Measurements from ENCODE around the gene EPHA1.
A peak's percentile ranks its signal among the peaks of the same experiment; 100 is the strongest.
"Not testable (repeated sequence)": the region's sequence is repeated elsewhere in the genome, so short reads cannot be mapped to it uniquely, and the experiment has no call there.

The EPHA1 gene

DNA sequence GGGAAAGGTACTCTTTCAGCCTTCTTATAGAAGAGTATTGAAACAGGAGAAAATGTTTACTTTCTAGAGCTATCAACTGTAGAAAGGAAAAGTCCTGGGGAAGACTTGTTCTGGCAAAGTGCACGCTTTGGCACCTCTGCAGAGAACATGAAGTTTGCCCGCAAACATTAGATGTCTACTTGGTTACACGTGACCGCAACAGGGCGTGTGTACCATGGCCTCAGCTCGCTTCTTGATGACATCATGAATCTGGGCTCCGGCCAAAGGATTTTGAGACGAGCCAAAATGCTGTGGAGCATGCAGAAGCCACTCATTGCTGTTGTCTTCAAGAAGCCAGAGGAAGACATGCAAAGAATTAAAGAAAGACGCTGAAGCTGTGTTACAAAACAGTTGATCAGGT, 26.0 kb upstream of the EPHA1 start:
- intact Hi-C loops (cut with DNase I) = no loop called here
- no peak for DNase-seq

DNA sequence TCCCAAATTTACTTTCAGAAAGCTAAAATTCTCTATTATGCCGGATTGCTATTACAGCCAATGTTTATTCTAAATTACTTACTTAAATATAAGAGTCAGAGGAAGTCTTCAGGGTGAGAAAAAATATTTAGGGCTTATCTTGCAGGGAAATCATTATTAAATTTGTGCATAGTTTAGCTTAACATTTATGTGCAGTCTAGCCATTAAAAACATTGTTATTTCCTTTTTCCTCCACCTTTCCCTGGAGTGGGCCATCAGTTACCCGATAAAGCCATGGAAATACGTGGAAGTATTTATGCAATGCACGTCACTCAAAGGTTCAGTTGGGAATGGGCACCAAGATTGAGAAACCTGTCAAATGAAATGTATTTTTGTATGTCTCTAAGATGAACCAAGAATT, 25.1 kb upstream of the EPHA1 start:
- DNase-seq = no peak
- intact Hi-C loops (cut with DNase I) = no loop called here

DNA sequence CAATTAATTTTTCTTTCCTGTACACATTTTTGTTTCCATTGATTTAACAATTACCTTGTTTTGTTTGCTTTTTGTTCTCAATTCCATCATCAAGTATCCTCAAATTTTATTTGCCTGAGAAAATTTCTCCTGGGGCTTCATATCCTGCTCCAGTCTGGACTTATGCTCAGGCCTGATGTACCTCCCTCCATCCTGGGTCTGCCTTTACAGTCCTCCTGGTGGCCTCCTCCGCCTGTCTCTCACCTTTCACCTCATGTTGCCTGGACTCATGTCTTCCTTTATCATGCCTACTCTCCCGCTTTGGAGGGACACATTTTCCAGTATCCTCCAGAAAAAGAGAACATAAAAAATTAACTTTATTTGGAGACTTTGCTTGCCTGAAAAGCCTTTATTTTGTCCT, 22.5 kb upstream of the EPHA1 start:
- intact Hi-C loops (cut with DNase I) = no loop called here
- no peak for DNase-seq

- intact Hi-C loops (cut with DNase I) = no loop called here
- no peak for DNase-seq
Measured at GRCh38 chr7:143429770-143430698, 21.4 kb upstream of the EPHA1 start.

DNA sequence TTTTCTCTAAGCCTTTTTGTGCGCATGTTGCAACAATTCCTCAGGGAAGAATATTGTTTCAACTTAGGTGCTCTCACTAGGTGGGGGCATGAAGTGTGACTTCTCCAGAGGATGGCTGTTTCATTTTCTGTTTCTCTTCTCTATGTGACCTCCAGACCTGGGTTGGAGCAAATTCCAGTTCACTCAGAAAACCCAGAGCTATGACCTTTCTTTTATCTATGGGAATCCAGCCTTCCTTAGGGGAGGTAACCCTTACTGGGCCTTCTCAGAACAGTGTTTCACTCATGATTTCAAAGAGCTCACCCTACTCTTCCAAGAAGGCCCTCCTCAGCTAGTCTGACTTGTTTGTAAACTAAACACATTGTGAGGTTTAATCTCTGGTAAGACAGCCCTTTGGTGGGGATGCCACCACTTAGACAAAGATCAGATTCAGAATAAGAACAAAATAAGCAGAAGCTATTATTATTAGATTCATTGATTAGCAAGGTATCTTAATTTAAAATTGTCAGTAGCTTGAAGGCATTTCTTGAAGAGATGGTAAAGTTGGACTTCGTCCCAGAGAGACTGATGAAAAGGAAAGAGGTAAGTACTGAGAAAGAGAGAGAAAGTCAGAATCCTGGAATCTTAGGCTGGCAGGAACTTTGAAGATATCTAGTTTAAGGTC, 18.0 kb upstream of the EPHA1 start:
- intact Hi-C loops (cut with DNase I) = no loop called here
- no peak for DNase-seq

GRCh38 chr7:143424476-143424875, 15.8 kb upstream of the EPHA1 start:
- intact Hi-C loops (cut with DNase I); DNase-seq: not testable (repeated sequence)

- no peak for DNase-seq
- intact Hi-C loops (cut with DNase I) = no loop called here
Measured at GRCh38 chr7:143422033-143422432, 13.4 kb upstream of the EPHA1 start.

- intact Hi-C loops (cut with DNase I); DNase-seq: not testable (repeated sequence)
Measured at GRCh38 chr7:143420624-143421023, 12.0 kb upstream of the EPHA1 start.

DNA sequence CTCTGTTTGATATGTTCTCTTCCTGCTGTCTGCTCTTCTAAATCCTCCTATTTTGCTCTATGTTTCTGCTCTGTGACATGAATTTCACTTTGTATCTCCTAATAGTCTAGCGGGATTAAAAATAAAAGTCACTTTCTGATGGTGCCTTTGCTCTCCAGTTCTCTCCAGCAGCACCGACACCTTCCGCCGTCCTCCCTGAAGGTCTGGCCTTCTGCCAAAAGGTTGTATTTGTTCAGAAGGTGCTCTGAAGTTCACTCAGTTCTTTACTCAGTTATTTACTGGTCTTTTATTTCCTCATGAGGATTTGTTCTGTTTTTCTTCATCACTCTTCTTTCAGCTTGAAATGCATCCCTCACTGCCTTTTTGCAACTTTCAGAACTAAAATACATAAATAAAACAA, 11.2 kb upstream of the EPHA1 start:
- intact Hi-C loops (cut with DNase I) = loop anchor here (10.0 kb wide), 1 partner anchor 95 kb away; no protein-coding TSS in a partner anchor
- no peak for DNase-seq

DNA sequence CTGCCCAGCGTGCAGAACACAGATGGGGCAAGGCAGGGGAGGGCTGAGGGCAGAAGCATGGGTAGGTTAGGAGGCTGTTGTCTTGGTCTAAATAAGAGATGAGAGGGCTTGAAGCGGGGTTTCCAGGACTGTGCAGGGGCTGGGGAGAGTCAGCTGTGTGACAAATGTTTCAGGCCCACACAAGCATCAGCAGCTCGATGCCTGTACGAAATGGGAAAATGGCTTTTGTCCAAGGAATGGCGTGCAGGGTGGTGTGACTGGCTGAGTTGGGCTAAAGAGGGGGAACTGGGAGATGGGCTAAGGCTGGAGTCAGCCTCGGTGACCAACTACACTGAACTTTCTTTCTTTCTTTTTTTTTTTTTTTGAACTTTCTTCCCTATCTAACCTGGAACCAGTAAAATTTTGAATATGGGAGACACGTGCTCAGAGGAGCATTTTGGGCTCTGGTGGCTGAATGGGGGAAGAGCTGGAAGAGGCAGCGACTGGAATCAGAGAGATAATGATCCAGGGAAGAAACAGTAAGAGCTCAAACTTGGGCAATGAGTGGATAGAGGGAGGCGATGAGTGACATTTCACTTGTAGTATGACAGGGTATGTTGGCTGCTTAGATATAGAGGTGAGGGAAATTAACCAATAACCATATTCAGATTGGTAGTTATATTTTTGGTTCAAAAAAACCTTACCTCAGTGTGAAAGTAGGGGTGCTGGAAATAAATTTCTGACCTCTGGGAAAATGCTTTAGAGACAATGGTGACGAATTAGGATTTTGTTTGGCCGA, 10.2 kb upstream of the EPHA1 start:
- no peak for DNase-seq
- intact Hi-C loops (cut with DNase I) = loop anchor here (10.0 kb wide), 1 partner anchor 94 kb away; no protein-coding TSS in a partner anchor

GRCh38 chr7:143417734-143418383, 9.2 kb upstream of the EPHA1 start:
- intact Hi-C loops (cut with DNase I) = loop anchor here (10.0 kb wide), 1 partner anchor 93 kb away; no protein-coding TSS in a partner anchor
- DNase-seq = no peak

DNA sequence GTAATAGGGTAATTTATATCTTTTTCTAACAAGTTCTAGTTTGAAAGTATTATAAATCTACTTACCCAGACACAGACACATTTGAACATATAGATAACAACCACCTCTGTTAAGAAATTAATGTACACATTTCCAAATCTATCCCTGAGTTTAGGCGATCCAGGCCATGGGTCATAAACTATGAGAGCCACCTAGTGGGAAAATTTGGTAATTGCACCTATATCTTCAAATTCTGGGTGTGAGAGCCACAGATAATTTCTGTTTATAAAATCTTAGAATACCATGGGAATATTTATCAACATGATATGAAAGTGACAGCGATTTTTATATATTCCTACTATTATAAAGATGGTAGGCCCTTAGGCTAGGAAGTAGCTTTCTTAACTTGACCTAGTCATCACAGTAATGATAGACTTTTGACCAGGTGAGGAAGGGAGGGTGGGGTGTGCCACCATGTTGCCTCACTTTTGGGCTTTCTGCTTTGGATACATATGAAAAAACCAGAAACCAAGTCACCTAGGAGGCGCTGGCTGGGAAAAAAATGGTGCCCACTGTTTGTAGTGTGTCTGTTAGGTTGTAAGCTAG, 8.0 kb upstream of the EPHA1 start:
- peak in 6 of 42 donors; percentile 21 to 51 (median 34) for DNase-seq
- intact Hi-C loops (cut with DNase I) = loop anchor here (10.0 kb wide), 1 partner anchor 92 kb away; no protein-coding TSS in a partner anchor

DNA sequence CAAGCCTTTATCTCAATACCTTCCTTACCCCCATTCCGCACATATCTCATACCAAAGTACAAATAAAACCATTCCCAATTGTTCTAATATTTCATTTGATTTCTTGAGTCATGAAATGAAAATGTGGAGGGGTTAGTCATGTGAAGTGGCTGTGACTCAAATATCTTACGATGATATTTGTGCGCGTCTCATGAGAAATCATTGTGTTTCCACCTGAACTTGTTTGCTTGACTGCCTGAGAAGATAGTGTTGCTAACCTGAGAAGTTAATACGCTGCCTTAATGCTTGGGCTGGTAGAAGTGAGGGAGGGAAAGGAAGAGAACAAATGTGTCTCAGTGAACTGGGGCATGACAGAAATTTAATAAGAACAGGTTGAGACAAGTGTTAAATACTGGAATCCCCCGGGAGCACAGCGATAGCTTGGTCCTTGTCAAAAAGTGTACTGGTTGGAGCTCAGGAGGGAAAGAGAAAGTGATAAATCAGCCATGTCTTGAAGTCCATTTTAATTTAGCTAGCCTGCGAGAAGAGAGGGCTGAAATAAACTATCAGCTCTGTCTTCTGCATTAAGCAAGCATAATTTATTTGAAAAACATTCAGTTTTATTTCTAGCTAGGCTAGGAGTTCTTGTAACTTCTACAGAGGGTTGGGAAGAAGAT, 7.2 kb upstream of the EPHA1 start:
- DNase-seq = no peak
- intact Hi-C loops (cut with DNase I) = loop anchor here (10.0 kb wide), 1 partner anchor 91 kb away; no protein-coding TSS in a partner anchor

- DNase-seq = not testable (repeated sequence)
- intact Hi-C loops (cut with DNase I) = loop anchor here (10.0 kb wide), 1 partner anchor 90 kb away; no protein-coding TSS in a partner anchor
Measured at GRCh38 chr7:143415209-143415608, 6.6 kb upstream of the EPHA1 start.

DNA sequence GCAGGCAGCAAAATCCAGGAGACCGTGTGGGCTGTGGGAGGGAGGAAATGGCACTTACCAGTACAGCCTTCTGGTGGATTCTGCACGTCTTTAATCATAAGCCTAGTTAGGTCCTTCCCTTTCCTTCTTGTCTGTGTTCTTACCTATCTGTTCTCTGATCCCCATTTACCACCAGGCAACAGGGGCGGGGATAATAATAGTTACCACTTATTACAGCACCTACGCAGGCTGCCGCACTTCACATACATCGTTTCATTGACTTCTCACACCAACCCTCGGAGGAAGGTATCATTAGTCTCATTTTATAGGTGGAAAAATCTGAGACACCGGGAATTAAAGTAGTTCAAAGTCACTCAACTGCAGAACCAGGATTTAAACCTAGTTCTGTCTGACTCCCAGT, 4.5 kb upstream of the EPHA1 start:
- intact Hi-C loops (cut with DNase I) = loop anchor here (10.0 kb wide), 1 partner anchor 88 kb away; no protein-coding TSS in a partner anchor
- peak in 22 of 42 donors; percentile 29 to 86 (median 52) for DNase-seq

DNA sequence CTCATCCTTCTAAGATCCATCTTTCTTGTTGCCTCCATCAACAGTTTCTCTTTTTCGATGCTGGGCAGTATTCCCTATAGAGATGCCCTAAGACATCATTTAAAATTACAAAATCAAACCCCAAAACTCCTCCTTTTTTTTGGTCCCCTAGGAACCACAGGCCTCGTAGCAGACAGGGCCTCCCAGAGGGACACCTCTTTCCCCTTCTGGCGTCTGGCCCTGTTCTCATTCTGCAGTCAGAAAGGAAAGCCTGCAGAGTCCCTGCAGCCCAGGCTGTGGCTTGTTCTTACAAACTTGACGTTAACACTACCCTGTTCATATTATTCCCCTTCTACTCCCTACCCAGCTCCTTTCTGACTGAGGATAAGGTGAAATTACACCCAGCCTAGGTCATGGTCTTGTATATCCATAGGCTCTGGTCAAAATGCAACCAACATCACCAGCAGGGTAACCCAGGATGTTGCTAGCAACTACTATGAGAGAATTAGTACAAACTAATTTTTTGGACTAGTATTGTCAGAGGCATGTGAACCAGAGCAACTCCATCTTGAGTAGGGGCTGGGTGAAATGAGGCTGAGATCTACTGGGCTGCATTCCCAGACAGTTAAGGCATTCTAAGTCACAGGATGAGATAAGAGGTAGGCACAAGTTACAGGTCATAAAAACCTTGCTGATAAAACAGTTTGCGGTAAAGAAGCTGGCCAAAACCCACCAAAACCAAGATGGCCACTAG, 3.5 kb upstream of the EPHA1 start:
- no peak for DNase-seq
- intact Hi-C loops (cut with DNase I) = loop anchor here (10.0 kb wide), 1 partner anchor 87 kb away; no protein-coding TSS in a partner anchor

DNA sequence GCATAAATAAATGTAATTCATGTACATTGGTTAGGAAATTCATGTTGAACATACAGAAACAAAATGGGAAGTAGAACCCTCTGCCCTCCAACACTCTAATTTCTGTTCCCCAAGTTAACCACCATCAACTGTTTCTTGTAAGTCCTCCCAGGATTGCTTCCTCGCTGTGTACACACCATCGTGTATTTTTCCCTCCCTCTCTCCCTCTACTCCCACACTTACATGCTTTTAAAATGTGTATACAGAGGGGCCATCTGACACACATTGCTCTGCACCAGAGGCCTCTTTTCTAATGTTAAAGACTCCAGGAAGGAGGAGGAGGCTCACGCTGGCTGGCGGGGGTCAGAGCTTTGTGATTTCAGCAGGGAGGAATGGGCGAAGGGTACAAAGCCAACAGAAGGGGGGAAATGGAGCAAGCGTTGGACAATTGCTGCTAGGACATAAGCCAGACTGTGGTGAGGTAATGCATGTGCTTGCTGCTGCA, 1.9 kb upstream of the EPHA1 start:
- intact Hi-C loops (cut with DNase I) = loop anchor here (10.0 kb wide), 1 partner anchor 86 kb away; no protein-coding TSS in a partner anchor
- no peak for DNase-seq
